Lower leg skin (tissue), 3 donors: ENCODE data around the gene ANKS1A.

Experiments used
- CTCF ChIP-seq, 3 donors: fragments of 450-650 bp; IDR thresholded peaks; one replicate each; pipeline ENCODE4 v1.5.1; 2016; ENCODE audit warnings: antibody characterized with exemption in 3 of 3, mild to moderate bottlenecking in 3 of 3, moderate library complexity in 2 of 3
- POLR2A ChIP-seq, 2 donors: fragments of 450-650 bp; IDR thresholded peaks; one replicate each; pipeline ENCODE4 v1.6.1; 2016 to 2017; ENCODE audit warnings: antibody characterized with exemption in 2 of 2, mild to moderate bottlenecking in 1 of 2, moderate library complexity in 1 of 2

GRCh38 chr6:35073211-35073610 is 184.2 kb downstream of the ANKS1A start:
- TF ChIP-seq CTCF (IDR thresholded peaks at IDR 0.05) (no peak), POLR2A (IDR thresholded peaks at IDR 0.05) (no peak)
